HCT116 (cell line): ENCODE measurements around the gene HORMAD1. TPM values are rescaled to one million over a fixed set of nuclear protein-coding genes. Genes with fewer than 3 reads are reported as not detected.

Experiments used
- ATAC-seq: fragments of 200-7000 bp; cut with Tn5 transposase; 2 replicates; pipeline ENCODE4 v1.9.1; 2020; ENCODE audit warnings: mild to moderate bottlenecking, moderate library complexity
- BruUV-seq: library from RNA; stranded (reverse); fragments of 400-500 nt; replicated peaks from 2 replicates; lab custom pipeline; 2021; lab: Mats Ljungman, UMichigan
- CTCF ChIA-PET: fragments of 300-600 bp; sonication (Branson Sonifier 250); formaldehyde crosslinking; loops from one replicate; lab custom pipeline; 2021; ENCODE audit warnings: antibody characterized with exemption; lab: Charles Lee
- POLR2A ChIA-PET: fragments of 300-600, 350-600 bp; sonication (Branson Sonifier 250); formaldehyde crosslinking; loops from one replicate; lab custom pipeline; 2021; ENCODE audit warnings: antibody characterized with exemption; lab: Charles Lee
- RAD21 ChIA-PET, 2 experiments: fragments of 300-600 bp; sonication (Branson Sonifier 250); formaldehyde crosslinking; loops; one replicate each; lab custom pipeline; 2023; ENCODE audit warnings: low total read pairs in 2 of 2; ENCODE audit not compliant: uncharacterized antibody in 2 of 2, unreplicated experiment in 2 of 2, low non-redundant PET in 1 of 2; lab: Charles Lee
- DNase-seq: peaks from one replicate; pipeline ENCODE4 v3.0.0-alpha.2; 2010; ENCODE audit warnings: low read depth, low spot score
- H2AFZ ChIP-seq: fragments of 200-600 bp; shearing (Covaris generic), sonication (generic); 2 replicates; pipeline ENCODE4 v1.6.1; 2017; ENCODE audit warnings: low read depth, mixed run types, mixed read lengths, antibody characterized with exemption, low read length; ENCODE audit not compliant: poor library complexity, severe bottlenecking
- H3K27ac ChIP-seq: 2 replicates; pipeline ENCODE4 v1.5.1; 2012; ENCODE audit warnings: low read depth, low read length
- H3K27me3 ChIP-seq: fragments of 200-600 bp; sonication (generic); 2 replicates; pipeline ENCODE4 v1.6.1; 2016; ENCODE audit warnings: mixed run types, low read length, mixed read lengths; ENCODE audit not compliant: insufficient read depth
- H3K36me3 ChIP-seq, 2 experiments: fragments of 200-500 bp in 1 of 2; fragments of 200-600 bp in 1 of 2; sonication (Bioruptor generic) in 1 of 2; sonication (generic) in 1 of 2; 2 replicates each; pipeline versions ENCODE4 v1.5.1 to v1.6.1; 2014 to 2016; ENCODE audit warnings: low read length in 2 of 2, inconsistent platforms in 1 of 2, mixed read lengths in 1 of 2, mixed run types in 1 of 2; ENCODE audit not compliant: insufficient read depth in 2 of 2, control insufficient read depth in 1 of 2
- H3K4me1 ChIP-seq, 2 experiments: fragments of 200-600 bp in 1 of 2; sonication (generic) in 1 of 2; 2 replicates each; pipeline versions ENCODE4 v1.5.1 to v1.6.1; 2012 to 2017; ENCODE audit warnings: low read length in 2 of 2, inconsistent platforms in 1 of 2, mild to moderate bottlenecking in 1 of 2, mixed read lengths in 1 of 2, mixed run types in 1 of 2, moderate library complexity in 1 of 2; ENCODE audit not compliant: insufficient read depth in 2 of 2, control insufficient read depth in 1 of 2
- H3K4me2 ChIP-seq: fragments of 200-600 bp; sonication (generic); 2 replicates; pipeline ENCODE4 v1.6.1; 2017; ENCODE audit warnings: mixed run types, low read length, mixed read lengths
- H3K4me3 ChIP-seq, 2 experiments: fragments of 200-600 bp in 1 of 2; sonication (generic) in 1 of 2; replicated peaks in 1 of 2; 2 replicates each; pipeline ENCODE4 v1.5.1; 2011 to 2016; ENCODE audit warnings: low read length in 2 of 2, control low read depth in 1 of 2, low read depth in 1 of 2, mild to moderate bottlenecking in 1 of 2, mixed read lengths in 1 of 2, mixed run types in 1 of 2
- H3K79me2 ChIP-seq: fragments of 200-600 bp; sonication (generic); 2 replicates; pipeline ENCODE4 v1.6.1; 2017; ENCODE audit warnings: mild to moderate bottlenecking, mixed run types, low read length, moderate library complexity, mixed read lengths; ENCODE audit not compliant: insufficient read depth
- H3K9ac ChIP-seq: fragments of 200-600 bp; sonication (generic); 2 replicates; pipeline ENCODE4 v1.6.1; 2016; ENCODE audit warnings: low read length, mixed read lengths
- H3K9me2 ChIP-seq: fragments of 200-600 bp; sonication (generic), shearing (Covaris generic); 2 replicates; pipeline ENCODE4 v1.6.1; 2017; ENCODE audit warnings: mixed run types, mild to moderate bottlenecking, moderate library complexity; ENCODE audit not compliant: insufficient read depth
- H3K9me3 ChIP-seq, 2 experiments: fragments of 200-500 bp in 1 of 2; fragments of 200-600 bp in 1 of 2; sonication (Bioruptor generic) in 1 of 2; sonication (generic) in 1 of 2; 2 replicates each; pipeline ENCODE4 v1.6.1; 2014 to 2017; ENCODE audit warnings: low read length in 2 of 2, mixed read lengths in 2 of 2, inconsistent platforms in 1 of 2, low read depth in 1 of 2, mild to moderate bottlenecking in 1 of 2, mixed run types in 1 of 2, moderate library complexity in 1 of 2; ENCODE audit not compliant: control insufficient read depth in 1 of 2, insufficient read depth in 1 of 2
- H4K20me1 ChIP-seq: fragments of 200-600 bp; sonication (generic), shearing (Covaris generic); 2 replicates; pipeline ENCODE4 v1.6.1; 2017; ENCODE audit warnings: mixed run types, mild to moderate bottlenecking, moderate library complexity; ENCODE audit not compliant: insufficient read depth
- CBX3 ChIP-seq: IDR thresholded peaks from 2 replicates; pipeline ENCODE4 v1.6.1; 2012; ENCODE audit warnings: low read depth
- CEBPB ChIP-seq: IDR thresholded peaks from 2 replicates; pipeline ENCODE4 v1.6.1; 2012; ENCODE audit warnings: low read depth
- EGR1 ChIP-seq: IDR thresholded peaks from 2 replicates; pipeline ENCODE4 v1.6.1; 2012; ENCODE audit warnings: low read depth
- ELF1 ChIP-seq: IDR thresholded peaks from 2 replicates; pipeline ENCODE4 v1.6.1; 2012; ENCODE audit warnings: low read depth, borderline replicate concordance
- EZH2 ChIP-seq: fragments of 200-600 bp; sonication (generic); IDR thresholded peaks from 2 replicates; pipeline ENCODE4 v1.6.1; 2017; ENCODE audit warnings: antibody characterized with exemption, mixed run types
- EZH2phosphoT487 ChIP-seq: fragments of 200-600 bp; IDR thresholded peaks from 2 replicates; pipeline ENCODE4 v1.6.1; 2018; ENCODE audit warnings: antibody characterized with exemption, borderline replicate concordance
- FOSL1 ChIP-seq: IDR thresholded peaks from 2 replicates; pipeline ENCODE4 v1.6.1; 2012; ENCODE audit warnings: low read depth
- JUND ChIP-seq: IDR thresholded peaks from 2 replicates; pipeline ENCODE4 v1.6.1; 2012
- POLR2A ChIP-seq: IDR thresholded peaks from 2 replicates; pipeline ENCODE4 v1.7.0; 2011; ENCODE audit warnings: borderline replicate concordance; ENCODE audit not compliant: insufficient read depth, insufficient read length; ENCODE audit errors: extremely low read depth
- POLR2AphosphoS5 ChIP-seq: IDR thresholded peaks from 2 replicates; pipeline ENCODE4 v1.6.1; 2011; ENCODE audit warnings: mild to moderate bottlenecking, low read depth, low read length, moderate library complexity
- RAD21 ChIP-seq: IDR thresholded peaks from 2 replicates; pipeline ENCODE4 v1.6.1; 2012; ENCODE audit warnings: low read depth, mild to moderate bottlenecking
- REST ChIP-seq: IDR thresholded peaks from 2 replicates; pipeline ENCODE4 v1.6.1; 2012; ENCODE audit warnings: low read depth
- SIN3A ChIP-seq: IDR thresholded peaks from 2 replicates; pipeline ENCODE4 v1.6.1; 2012; ENCODE audit warnings: low read depth
- SP1 ChIP-seq: IDR thresholded peaks from 2 replicates; pipeline ENCODE4 v1.6.1; 2012; ENCODE audit warnings: low read depth
- SRF ChIP-seq: IDR thresholded peaks from 2 replicates; pipeline ENCODE4 v1.6.1; 2012; ENCODE audit warnings: low read depth
- TCF7L2 ChIP-seq: IDR thresholded peaks from 2 replicates; pipeline ENCODE4 v1.7.0; 2011; ENCODE audit warnings: borderline replicate concordance, inconsistent platforms; ENCODE audit not compliant: insufficient read depth, insufficient read length; ENCODE audit errors: extremely low read depth
- ZFX ChIP-seq: fragments of 450-650 bp; IDR thresholded peaks from 2 replicates; pipeline ENCODE4 v1.6.1; 2017
- ZNF274 ChIP-seq: fragments of 200-500 bp; sonication (Bioruptor generic); IDR thresholded peaks from 2 replicates; pipeline ENCODE4 v1.6.1; 2014; ENCODE audit warnings: mild to moderate bottlenecking, low read depth, low read length, inconsistent platforms
- intact Hi-C: fragments of 100-400 bp; cut with micrococcal nuclease; formaldehyde crosslinking; loops from 2 replicates; pipeline ENCODE4 v1.10.0; 2022
- total RNA-seq: library from RNA; stranded (reverse); gene quantifications from one replicate; pipeline ENCODE4 v1.2.1, GENCODE V29; 2021; ENCODE audit not compliant: unreplicated experiment
- TF ChIP-seq, protein P1 (sequence below): IDR thresholded peaks from 2 replicates; pipeline ENCODE4 v1.6.1; 2012

HORMAD1 gene
- total RNA-seq, 1 experiment from 2014 or later: not detected

- intact Hi-C loops: no loop called here
- Histone ChIP-seq H3K27ac (no peak overlapping the region), H3K9ac (no peak overlapping the region), H3K4me2 (no peak overlapping the region), H3K27me3 (no peaks in the 10 kb centered on the region), H3K36me3 (peaks cover 4 to 8% of the 10 kb centered on the region in 2 experiments; a peak in 3 of 4 replicates), H3K9me3 (no peaks in the 10 kb centered on the region), H3K4me3 (no peak overlapping the region), H3K79me2 (no peaks in the 10 kb centered on the region), H4K20me1 (no peaks in the 10 kb centered on the region), H2AFZ (no peak overlapping the region), H3K9me2 (no peaks in the 10 kb centered on the region), H3K4me1 (peaks cover 8 to 10% of the 10 kb centered on the region in 2 experiments)
- CTCF ChIA-PET: no interaction called here
- no peak for DNase-seq
- no TSS peak for BruUV-seq
- ATAC-seq: no peak
- TF ChIP-seq EGR1 (no peak), SIN3A (no peak), SP1 (no peak), ZFX (no peak), TCF7L2 (no peak), RAD21 (no peak), FOSL1 (no peak), EZH2phosphoT487 (no peak), REST (no peak), ELF1 (no peak), EZH2 (no peak), JUND (no peak), POLR2A (no peak), SRF (no peak), CEBPB (no peak), POLR2AphosphoS5 (no peak), ZNF274 (no peak), CBX3 (no peak)
- TF ChIP-seq, protein P1, sequence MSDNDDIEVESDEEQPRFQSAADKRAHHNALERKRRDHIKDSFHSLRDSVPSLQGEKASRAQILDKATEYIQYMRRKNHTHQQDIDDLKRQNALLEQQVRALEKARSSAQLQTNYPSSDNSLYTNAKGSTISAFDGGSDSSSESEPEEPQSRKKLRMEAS: no peak
- POLR2A ChIA-PET: no interaction called here
- RAD21 ChIA-PET: no interaction called here
Observed at GRCh38 chr1:150650193-150650592, 70.5 kb downstream of the HORMAD1 start.
